DMS79 (cell line): ENCODE data around the gene RPL18.
"Not testable (repeated sequence)": the region's sequence is repeated elsewhere in the genome, so short reads cannot be mapped to it uniquely, and the experiment has no call there.

Experiments
- DNase-seq: peaks from one replicate; lab custom pipeline; 2025; lab: John Stamatoyannopoulos, UW

Gene RPL18

DNA sequence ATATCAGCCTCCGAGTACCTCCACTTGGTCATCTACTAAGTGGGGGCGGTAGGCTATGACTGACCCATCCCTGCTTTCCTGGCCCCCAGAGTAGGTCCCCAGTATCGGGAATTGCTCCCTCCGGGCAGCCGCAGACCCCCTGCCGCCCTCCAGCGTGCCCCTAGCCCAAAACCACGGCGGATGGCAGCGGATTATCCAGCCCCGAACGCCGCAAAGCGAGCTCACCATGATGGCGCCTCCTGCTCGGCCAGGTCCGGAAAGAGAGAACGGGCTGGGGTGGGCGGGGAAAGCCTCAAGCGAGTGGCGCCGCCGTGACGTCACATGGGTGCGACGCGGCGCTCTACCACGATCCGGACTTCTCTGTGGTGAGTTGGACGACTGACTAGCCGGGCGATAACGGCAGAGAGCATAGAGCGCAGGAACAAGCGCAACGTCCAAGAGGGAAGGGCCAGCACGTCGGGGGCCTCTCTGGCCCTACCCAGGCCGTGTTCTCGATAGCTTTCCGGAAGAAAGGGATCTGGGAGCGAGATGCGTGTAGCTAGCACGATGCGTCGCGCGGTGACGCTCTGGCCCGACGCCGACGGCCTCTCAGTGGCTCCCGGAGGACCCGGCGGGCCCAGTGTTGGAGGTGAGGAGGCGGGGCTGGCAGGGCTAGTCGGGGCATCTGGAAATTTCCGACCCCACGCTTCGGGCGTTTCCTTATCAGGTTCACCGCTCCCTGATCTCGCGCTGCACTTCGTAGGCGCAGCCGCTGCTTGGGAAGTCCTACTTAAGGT, at the start of gene RPL18, which contains the start of gene SPHK2:
RPL18 (minus strand) TSS at position 263 of the 776 bp plus-strand sequence; CDS start at position 228, 35 bp downstream.
SPHK2 (plus strand) TSS at position 591 of the 776 bp plus-strand sequence. CDS start 1,009 bp downstream, outside the sequence.
- DNase-seq: peak; percentile 97

DNA sequence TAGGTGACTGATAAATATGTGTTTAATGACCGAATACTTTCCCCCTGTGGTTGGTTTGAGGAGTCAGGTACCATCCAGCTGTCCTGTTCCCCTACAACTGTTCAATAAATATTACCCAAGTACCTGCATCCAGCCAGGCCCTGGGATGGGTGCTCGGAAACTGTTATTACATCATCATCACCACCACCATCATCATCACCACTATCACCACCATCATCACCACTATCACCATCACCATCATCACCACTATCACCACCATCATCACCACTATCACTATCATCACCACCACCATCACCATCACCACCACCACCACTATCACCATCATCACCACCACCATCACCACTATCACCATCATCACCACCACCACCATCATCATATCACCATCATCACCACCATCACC, 49.8 kb upstream of the RPL18 start:
- DNase-seq: no peak

DNA sequence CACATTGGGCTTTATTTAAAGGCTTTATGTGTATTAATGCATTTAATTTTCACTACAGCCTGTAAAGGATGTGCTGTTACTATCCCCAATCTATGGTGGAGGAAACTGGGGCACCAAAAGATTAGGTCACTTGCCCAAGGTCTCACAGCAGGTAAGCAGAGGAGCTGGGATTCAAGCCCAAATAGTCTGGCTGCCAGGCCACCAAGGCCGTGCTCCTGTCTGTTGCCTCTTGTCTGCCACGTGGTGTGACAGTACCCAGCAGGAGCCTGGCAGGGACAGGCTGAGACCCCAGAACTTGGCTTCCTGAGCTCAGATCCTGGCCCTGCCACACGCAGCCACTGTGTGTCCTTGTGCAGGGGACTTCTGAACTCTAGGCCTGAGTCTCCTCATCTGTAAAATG, 49.4 kb upstream of the RPL18 start:
- no peak for DNase-seq

DNA sequence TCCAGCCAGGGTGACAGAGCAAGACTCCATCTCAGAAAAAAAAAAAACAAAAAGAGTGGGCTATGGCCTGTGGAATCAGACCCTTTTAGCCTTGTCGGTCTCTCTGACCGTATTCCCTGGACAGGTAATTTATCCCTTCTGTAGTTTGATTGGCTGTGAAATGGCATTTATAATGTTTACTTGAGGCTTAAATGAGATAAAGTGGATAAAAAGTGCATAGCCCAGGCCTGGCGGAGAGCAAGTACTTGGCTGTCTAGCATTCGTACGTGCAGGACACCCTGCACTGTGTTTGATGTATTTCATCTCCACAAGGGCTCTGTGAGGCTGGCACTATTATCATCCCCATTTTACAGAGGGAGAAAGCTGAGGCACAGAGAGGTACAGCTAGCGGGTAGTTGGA, 46.8 kb upstream of the RPL18 start:
- no peak for DNase-seq

DNA sequence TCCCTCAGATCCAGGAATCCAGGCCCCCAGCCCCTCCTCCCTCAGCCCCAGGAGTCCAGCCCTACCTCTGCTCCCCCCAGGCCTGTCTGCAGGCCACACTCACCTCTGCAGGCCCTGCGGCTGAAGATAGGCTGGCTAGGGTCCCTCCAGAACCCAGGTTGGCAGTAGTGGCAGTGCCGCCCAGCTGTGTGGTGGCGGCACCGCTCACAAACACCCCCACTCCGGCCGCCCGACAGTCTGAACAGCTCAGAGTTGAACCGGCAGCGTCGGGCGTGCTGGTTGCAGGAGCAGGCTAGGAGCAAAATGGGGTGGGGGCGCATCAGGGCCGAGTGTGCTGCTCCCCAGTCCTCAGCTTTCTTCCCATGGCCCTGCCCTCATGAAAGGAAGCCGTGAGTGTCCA, 45.5 kb upstream of the RPL18 start:
- DNase-seq: no peak

DNA sequence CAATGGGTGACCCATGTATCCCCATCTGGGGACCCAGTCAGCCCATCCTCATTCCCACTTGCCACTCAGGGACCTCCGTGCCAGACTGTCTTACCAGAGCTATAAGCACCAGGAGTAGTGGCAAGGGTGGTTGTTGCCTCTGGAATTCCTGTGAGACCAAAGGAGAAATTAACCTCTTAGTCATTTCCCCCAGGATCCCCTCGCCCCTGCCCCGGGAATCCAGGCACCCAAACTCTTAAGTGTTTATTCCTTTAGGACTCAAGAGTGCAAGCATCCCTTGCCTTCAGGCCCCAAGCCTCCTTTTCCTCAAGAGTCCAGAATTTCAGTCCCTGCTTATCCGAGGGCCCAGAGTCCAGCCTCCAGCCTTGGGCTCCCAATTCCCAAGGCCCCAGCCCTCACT, 44.7 kb upstream of the RPL18 start:
- no peak for DNase-seq

DNA sequence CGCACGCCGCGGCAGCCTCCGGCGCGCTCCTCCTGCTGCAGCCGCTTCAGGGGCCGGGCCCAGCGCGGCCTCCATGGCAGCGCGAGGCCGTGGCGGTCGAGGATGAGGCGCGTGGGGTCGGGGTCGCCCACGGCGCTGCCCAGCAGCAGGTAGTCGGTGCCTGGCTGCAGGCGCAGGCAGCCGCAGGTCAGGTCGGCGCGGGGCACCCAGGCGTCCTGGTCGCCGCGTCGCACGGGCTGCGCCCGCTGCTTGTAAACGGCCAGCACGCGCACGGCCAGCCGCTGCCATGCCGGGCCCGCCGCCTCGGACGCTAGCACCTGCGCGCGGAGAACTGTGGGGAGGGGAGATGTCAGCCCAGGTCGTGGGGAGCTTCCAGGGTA, 42.7 kb upstream of the RPL18 start:
- no peak for DNase-seq

DNA sequence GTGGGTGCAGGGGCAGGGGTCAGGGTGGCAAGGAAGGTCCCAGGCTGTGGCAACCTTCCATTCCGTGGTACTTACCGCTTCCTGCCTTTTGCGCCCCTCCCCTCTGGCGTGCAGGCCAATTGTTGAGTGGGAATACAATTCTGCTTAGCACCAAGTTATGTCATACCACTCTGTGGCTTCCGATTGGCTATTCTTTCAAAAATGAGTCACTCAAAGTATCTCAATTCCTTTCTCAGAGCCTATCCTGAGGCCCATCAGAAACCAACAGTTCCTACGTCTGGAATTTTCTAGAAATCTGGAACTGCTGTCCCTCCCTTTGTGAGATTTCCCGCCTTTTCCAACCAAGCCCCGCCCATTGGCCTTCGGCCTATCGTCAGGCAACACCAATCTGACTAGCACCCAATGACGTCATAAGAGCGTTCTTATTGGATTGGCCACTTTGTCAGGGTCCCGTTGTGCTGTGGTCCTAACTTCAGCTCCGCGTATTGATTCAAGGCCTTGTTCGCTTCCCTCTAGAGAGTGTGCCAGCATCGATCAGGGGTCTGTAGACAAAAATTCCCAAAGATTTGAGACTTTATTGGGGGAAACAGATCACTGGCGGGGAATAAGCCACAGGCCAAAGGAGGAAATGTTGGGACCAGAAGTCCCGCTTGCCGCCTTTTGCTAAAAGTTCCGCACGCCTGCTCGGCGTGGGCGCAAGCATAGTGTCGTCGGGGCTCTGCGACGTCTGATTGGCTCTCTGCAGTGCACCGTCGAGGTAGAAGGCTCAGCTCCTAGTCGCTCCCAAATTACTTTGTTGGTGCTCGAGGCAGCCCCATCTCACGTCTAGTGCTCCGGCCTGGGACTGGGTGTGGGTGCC, 42.1 kb upstream of the RPL18 start:
- DNase-seq: no peak

DNA sequence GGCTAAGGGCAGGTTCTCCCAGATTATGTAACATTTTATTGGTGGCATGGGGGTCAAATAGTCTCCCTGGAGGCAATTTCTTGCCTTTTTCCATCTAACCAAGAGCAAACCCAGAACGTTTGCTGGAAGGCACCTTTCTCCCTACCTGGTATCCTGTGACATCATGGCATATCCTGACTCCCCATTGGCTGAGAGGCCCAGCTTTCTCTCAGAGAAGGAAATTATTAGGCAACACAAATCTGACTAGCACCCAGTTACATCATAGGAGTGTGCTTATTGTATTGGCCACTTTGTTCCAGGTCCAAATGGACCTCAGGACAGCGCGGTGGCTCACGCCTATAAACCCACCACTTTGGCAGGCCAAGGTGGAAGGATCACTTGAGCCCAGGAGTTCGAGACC, 40.8 kb upstream of the RPL18 start:
- no peak for DNase-seq

DNA sequence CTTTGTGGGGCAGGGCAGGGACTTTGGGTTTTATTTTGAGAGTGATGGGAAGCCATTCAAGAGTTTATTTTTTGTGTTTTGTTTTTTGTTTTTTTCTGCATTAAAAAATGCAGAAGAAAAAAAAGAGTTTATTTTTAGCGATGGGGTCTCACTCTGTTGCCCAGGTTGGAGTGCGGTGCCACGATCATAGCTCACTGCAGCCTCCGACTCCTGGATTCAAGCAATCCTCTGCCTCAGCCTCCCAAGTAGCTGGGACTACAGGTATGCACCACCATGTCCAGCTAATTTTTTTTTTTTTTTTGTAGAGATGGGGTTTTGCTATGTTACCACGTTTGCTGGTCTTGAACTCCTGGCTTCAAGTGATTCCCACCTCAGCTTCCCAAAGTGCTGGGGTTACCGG, 39.5 kb upstream of the RPL18 start:
- no peak for DNase-seq

DNA sequence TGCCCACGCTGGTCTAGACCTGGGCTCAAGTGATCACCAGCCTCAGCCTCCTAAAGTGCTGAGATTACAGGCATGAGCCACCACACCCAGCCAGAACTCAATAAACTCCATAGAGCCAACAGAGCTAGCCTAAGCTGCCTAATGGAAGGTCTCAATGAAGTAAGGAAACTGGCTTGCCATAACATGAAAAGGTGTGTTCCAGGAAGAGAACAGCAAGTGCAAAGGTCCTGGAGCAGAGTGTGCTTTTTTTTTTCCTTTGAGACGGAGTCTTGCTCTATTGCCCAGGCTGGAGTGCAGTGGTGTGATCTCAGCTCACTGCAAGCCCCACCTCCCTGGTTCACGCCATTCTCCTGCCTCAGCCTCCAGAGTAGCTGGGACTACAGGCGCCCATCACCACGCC, 38.9 kb upstream of the RPL18 start:
- not testable (repeated sequence) for DNase-seq

DNA sequence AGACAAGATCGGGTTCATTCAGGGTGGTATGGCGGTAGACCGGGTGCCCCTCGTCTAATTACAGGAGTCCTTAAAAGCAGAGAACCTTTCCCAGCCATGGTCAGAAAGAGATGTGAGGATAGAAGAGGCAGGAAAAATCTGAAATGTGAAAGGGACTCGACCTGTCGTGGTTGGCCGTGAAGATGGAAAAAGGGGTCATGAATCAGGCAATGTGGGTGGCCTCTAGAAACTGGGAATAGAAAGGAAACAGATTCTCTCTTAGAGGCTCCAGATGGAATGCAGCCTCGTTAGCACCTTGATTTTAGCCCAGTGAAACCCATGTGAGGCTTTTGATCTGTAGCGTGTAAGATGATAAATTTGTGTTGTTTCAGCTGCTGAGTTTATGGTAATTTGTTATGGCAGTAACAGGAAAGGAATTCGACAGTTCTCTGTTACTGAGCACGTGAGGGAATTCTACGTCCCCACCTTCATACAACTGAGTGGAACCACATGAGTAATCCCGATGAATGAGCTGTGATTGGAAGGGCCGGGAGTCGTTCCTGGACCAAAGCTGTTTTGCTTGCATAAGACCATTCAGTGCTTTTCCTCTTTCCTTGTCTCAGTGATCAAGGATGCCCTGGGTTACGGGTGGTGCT, 38.0 kb upstream of the RPL18 start:
- DNase-seq: no peak

DNA sequence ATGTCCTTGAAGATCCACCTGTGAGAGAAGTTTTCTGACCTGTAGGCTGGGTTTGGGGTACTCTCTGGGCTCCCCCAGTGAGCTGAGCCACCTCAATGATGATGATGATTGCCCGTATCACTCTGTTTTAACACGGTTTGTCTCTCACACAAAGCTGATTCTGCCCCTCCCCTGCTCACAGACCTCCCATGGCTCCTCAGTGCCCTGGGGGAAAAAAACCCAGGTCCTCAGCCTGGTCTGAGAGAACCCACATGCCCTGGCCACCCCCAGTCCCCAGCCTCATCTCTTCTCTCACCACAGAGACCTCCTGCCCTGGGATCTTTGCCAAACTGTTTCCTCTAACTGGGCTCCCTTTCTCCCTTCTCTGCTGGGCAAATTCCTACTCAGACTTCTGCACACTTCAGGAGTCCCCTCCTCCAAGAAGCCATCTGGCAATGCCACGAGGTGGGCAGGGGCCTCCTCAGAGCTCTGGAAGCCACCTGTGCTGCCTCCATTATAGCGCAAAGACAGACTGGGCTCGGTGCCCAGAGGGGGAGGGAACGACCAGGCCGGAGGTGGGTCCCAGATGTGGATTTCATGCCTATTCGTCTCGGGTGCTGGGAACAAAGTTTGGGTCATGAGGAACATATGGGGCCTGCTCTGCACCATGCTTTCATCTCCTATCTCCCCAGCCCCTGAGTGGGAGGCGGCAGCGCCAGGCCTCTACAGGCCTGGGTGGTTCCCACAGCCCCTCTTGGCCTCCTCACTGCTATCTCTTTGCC, 35.5 kb upstream of the RPL18 start:
- DNase-seq: no peak

DNA sequence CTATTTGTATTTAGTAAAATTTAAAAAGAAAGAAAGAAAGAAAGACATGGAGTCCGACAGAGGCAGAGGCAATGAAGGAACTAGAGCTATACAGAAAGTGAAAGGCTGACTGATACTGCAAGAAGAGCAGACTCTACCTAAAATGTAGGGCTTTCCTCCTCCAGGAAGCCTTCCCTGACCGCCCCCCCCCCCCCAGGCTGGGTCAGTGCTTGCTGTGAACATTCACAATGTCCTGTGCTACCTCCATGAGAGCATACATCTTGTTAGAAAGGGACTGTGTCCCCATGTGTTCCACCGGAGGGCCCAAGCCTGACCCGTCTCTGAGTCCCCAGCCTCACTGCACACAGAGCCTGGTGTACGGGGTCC, 32.7 kb upstream of the RPL18 start:
- DNase-seq: no peak

DNA sequence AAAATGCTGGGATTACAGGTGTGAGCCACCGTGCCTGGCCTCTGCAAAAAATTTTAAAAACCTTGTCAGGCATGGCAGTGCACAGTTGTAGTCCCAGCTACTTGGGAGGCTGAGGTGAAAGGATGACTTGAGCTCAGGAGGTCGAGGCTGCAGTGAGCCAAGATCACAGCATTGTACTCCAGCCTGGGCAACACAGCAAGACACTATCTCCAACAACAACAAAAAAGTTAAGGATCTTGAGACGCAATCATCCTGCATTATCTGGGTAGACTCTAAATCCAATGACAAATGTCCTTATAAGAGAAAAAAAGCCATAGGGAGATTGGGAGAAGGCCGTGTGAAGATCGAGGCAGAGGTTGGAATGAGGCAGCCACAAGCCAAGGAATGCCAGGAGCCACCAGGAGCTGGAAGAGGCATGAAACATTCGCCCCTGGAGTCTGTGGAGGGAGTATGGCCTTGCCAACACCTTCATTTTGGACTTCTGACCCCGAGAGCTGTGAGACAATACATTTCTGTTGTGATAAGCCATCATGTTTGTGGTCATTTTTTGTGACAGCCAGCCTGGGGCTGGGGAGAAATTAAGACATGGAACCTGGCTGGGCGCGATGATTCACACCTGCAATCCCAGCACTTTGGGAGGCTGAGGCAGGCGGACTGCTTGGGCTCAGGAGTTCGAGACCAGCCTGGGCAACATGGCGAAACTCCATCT, 32.1 kb upstream of the RPL18 start:
- no peak for DNase-seq

DNA sequence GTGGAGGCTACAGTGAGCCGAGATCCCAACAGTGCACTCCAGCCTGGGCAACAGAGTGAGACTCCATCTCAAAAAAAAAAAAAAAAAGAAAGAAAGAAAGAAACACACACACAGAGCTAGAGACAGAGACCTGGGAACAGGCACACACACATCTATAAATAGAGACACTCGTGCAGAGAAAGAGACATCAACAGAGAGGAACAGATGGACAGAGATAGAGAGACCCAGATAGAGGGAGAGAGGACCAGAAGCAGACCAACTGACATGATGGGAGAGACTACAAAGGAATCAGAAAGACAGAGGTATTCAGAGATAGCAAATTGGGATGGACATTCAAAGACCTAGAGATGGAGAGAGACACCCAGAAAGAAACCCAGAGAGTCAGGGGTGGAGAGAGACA, 29.2 kb upstream of the RPL18 start:
- no peak for DNase-seq

DNA sequence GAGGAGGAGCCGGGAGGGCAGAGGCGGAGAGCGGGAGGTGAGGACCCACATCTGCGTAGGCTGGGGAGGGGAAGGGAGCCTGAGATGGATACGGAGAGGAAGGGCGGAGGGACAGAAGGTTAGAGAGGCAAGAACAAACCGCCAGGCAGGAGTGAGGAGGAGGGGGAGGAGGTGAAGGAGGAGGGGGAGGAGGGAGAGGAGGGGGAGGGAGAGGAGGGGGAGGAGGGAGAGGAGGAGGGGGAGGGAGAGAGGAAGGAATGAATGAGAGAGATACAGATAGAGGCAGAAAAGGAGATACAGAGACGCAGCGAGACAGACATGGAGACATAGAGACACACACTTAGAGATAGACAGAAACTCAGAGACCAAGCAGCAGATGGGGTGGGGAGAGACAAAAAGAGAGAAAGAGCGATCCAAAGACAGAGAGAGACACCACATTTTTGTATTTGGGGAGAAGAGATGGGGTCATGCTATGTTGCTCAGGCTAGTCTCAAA, 27.8 kb upstream of the RPL18 start:
- DNase-seq: no peak

DNA sequence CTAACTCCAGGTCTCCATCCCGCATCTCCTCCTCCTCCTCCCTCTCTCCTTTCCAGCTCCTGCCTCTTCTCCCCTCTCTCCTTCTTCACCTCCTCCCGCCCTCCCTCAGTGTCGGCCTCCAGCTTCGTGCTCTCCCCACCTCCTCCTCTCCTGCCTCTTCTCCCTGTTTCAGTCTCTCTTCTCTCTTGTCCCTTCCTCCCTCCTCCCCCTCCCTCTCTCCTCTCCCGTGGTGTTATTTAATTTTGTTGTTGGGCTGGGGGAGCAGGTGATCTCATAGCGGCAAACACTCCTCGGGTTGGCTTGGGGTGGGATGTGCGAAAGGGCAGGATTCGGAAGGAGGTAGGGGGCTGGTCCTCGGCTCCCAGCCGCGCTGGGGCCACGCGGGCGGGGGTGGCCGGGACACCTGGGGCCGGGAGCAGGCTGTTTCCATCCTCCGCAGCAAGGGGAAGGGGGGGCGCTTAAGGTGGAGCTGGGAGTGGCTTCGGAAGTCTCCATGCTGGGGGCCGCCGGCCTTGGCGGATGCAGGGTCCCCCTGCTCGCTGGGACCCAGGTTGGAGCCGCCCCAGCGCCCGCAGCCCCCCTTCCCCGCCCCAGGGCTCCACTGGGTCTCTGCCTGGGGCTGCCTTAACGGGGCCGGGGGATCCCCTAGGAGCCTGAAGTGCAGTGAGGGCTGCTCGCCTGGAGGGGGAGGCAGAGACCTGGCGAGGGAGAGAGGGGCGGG, 27.2 kb upstream of the RPL18 start, which contains the start of gene CA11:
CA11 (minus strand) TSS at position 187 of the 721 bp plus-strand sequence. CDS start 555 bp downstream, outside the sequence.
- DNase-seq: peak; percentile 78

DNA sequence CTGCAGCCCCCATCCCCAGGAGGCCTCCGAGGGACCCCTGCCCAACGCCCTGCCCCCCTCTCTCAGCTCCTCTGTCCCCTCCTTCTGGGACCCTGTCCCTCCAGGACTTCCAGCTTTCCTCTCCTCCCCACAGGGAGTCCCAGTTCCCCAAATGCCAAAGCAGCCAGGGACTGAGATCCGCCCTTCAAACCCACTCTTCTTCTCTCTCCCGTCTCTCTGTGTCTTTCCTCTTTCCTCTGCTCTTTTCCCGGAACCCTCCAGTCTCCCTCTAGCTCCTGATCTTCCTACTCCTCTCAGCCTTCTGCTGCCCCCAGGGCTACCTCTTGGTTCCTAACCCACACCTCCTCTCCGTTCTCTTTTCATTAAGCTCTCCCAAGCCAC, 26.6 kb upstream of the RPL18 start:
- DNase-seq: no peak

DNA sequence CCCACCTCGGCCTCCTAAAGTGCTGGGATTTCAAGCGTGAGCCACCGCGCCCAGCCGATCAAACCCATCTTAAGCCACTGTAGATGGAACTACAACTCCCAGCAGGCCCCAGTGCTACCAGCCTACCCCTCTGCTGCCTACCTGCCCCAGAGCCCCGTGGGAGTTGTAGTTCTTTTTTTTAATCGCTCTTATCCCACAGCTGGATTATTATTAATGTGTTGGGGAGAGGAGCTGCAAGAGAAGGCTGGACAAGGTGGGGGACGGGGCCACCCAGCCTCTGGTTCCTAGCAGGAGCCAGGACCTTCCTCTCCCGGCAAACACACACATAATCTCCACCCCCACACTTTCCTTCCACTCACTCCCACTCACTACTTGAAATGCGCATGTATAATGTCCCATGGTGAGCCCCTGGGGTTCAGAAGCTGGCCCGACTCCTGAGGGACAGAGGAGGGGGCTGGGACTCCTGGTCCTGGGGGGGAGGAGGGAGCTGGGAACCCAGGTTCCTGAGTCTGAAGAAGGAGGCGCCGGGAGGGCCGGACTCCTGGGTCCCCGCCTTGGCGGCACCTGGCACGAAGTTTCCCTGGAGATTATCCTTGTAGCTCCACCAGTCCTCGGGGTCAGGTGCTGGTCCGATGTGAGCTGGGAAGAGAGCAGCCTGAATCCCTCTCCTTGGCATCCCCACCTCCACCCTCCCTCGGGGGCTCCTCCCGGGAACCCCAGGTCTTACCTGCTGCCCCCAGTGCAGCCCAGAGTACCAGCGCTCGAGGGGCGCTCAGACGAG, 26.1 kb upstream of the RPL18 start:
- peak; percentile 73 for DNase-seq
